Dermis blood vessel endothelial cell (primary cell): ENCODE data around the gene DISP1. TPM values are rescaled to one million over a fixed set of nuclear protein-coding genes. Genes with fewer than 3 reads are reported as not detected.

Source experiments
- DNase-seq: peaks from one replicate; pipeline ENCODE4 v3.0.0; 2010
- total RNA-seq: library from RNA; depleted of rRNA; stranded (reverse); fragments of >200 nt; gene quantifications from 2 replicates; pipeline ENCODE4 v1.2.3, GENCODE V29; 2014

DISP1 gene
- 1.0 and 1.7 TPM in 2 replicates for total RNA-seq

GRCh38 chr1:222814536-222815439 lies at the start of gene DISP1:
TSS of gene DISP1 (plus strand) at chr1:222815039. CDS start at chr1:222942824, 127,785 bp downstream.
- peak; percentile 77 for DNase-seq

DNA sequence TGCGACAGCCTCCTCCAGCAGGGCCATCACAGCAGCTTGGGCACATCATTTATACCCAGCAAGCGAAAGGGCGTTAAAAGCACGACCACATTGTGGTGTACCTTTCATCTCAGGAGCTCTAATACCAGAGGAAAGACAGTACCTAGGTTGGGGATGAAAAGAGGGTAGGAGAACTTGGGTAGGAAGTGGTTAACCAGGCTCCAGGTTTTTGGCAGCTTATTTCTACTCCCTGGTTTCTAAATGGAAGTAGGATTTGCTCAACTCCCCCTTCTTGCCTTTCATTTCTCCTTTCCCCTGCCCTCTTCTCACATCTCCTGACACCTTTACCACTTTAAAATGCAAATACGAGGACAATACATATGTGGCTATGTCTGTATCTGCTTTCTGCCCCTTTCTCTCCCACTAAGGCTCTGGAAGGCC lies 47.7 kb upstream of the DISP1 start:
- no peak for DNase-seq

GRCh38 chr1:222768592-222768991 lies 46.2 kb upstream of the DISP1 start:
- no peak for DNase-seq

DNA sequence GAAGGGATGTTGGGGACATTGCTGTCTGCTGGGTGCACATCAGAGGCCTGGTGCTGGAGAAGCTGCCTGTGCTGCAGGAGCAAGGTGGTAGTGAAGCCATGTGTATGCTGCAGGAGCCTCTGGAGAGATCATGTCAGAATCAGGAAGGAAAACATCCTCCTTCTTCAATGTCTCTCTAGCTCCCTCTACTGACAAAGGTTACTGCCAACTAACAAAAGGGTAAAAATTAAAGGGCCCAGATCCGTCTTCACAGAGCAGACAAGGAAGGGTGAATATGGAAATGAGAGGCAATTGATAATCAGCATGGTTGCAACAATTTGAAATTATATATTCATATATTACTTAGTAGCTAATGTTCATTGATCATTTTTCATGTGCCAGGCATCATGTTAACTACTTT lies 45.7 kb upstream of the DISP1 start:
- peak; percentile 7 for DNase-seq

- peak; percentile 27 for DNase-seq
Observed at GRCh38 chr1:222769971-222770620, 44.7 kb upstream of the DISP1 start.

- no peak for DNase-seq
Observed at GRCh38 chr1:222772996-222773379, 41.9 kb upstream of the DISP1 start.

DNA sequence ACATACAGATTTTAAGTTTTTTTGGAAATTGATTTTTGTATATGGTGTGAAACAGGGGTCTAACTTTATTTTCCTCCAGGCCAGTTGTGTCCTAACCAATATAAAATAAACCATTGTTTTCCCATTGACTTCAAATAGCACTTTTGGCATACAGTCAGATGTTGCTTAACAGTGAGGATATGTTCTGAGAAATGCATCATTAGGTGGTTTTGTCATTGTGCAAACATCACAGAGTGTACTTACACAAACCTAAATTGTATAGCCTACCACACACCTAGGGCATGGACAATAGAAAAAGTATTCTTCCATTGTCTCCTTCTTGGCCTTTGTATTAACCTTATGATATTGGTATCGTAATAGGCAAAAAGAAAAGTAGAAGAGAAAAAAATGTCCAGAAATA lies 37.4 kb upstream of the DISP1 start:
- DNase-seq, result no peak

- DNase-seq, result peak; percentile 71
Observed at GRCh38 chr1:222777977-222778376, 36.9 kb upstream of the DISP1 start.

- DNase-seq, result no peak
Observed at GRCh38 chr1:222781251-222781650, 33.6 kb upstream of the DISP1 start.

DNA sequence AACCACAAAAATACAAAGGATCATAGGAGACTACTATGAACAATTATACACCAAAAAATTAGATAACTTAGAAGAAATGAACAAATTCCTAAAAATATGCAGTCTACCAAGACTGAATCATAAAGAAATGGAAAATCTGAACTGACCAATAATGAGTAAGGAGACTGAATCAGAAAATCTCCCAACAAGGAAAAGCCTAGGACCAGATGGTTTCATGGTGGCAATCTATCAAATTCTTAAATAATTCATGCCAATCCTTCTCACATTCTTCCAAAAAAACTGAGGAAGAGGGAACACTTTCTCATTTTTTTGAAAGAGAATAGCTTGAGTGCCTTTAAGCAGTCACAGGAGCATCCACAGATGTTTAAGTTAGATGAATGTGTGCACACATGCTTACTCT lies 31.8 kb upstream of the DISP1 start:
- no peak for DNase-seq

DNA sequence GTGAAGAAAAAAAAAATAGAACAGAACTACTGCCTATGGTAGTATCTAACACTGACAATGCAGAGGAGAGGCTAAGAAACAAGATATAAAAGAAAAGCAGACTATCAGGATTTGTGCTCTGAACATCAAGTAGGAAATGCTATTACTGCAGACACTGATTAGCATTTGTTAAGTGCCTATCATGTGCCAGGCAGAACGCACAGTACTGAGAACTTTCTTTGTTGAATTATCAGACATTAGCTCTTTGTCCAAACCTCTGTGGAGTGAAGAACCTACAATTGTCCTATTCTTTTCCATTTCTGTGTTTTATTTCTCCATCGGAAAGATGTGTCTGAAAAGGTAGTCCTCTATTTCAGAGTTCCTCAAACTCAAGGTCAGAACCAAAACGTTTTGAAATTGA lies 30.5 kb upstream of the DISP1 start:
- DNase-seq, result no peak

GRCh38 chr1:222784916-222785315 lies 29.9 kb upstream of the DISP1 start:
- DNase-seq, result peak; percentile 15

DNA sequence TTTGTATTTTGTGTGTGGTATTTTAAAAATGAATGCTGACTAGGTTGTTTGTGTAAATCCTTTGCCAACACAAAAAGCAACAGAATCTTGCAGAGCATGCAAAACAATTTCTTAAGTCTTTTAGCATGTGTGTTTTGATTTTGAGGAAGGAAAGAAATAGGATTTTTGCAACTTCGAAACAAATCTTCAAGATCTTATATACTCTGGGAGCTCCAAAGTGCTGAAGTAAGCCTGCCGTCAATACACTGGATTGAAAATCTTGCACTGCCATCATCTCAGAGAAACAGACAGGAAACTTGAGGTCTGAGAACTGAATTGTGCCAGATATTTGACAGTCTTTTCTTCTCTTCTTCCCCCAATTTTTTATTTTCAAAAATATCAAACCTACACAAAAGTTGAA lies 29.3 kb upstream of the DISP1 start:
- peak; percentile 19 for DNase-seq

DNA sequence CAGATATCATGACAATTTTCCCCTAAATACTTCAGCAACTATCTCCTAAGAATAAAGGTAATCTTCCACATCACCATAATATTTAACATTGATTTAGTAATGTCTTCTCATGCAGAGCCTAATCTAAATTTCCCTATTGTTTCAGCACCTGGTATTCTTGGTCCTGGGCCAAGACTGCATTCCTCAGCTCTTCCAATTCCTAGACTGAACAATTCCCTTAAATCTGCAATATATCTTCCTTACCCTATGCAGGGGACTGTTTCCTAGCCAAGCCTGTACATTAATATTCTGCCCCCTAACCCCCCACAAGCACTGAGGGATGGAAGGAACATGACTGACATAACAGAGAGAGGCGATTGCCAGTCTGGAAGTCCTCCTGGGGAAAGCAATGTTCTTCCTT lies 28.7 kb upstream of the DISP1 start:
- peak; percentile 84 for DNase-seq

DNA sequence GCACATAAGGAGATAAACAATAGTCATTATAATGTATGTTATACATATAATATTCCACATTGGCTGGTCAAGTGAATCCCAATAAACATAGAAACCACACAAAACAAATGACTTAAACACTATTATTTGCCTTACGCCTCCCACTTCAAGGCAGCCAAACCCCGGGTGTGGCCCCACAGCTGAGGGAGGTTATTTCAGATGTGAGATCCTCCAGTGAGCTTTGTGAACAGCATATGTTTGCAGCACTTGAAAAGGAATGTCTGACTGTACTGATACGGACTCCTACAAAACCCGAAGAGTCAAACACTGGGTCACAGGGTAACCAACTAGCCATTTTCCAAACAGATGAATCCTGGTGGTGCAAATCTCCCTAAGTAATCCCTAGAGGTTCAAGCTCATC lies 27.1 kb upstream of the DISP1 start:
- DNase-seq, result no peak

GRCh38 chr1:222788402-222789156 lies 26.3 kb upstream of the DISP1 start:
- no peak for DNase-seq

DNA sequence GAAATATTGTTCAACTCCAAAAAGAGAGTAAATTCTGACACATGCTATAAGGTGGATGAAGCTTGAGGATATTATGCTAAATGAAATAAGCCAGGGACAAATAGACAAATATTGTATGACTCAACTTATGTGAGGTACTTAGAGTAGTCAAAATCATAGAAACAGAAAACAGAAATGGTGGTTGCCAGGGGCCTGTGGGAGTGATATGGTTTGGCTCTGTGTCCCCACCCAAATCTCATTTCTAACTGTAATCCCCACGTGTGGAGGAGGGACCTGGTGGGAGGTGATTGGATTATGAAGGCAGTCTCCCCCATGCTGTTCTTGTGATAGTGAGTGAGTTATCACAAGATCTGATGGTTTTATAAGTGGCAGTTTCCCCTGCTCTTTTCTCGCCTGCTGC lies 24.7 kb upstream of the DISP1 start:
- DNase-seq, result no peak

GRCh38 chr1:222790520-222790919 lies 24.3 kb upstream of the DISP1 start:
- no peak for DNase-seq

DNA sequence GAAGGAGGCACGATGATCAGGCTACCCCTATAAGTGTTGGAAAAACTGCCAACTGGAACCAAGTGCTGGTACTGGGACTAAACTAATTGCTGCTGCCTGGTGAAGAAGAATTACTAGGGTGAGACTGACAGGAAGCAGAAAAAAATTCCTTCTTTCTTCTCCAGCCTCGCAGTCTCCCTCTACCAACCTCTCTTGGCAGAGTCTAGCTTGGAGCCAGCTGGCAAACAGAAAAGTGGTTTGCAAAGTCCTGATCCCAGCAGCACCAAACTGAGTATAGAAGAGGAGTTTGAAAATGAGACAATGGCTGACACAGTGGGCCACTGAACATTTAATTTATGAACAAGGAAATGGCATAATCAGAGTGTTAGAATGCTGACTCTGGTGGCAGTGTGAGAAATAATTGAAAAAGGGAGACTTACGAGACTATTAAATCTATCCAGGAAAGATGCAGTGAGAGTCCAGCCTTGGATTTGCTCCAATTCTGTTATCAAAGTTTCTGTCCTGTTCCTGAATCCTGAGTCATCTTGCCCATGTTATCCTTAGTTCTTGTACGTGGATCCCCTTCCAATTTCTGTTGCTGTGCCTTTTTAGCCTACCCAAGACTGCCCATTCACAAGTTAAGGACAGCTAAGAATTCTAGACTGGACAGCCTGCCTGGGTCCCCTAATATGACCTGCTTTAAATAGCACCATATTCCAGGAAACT lies 23.7 kb upstream of the DISP1 start:
- peak; percentile 54 for DNase-seq

GRCh38 chr1:222792744-222793143 lies 22.1 kb upstream of the DISP1 start:
- DNase-seq, result peak; percentile 64

- DNase-seq, result no peak
Observed at GRCh38 chr1:222794656-222795474, 20.0 kb upstream of the DISP1 start.

GRCh38 chr1:222798116-222798515 lies 16.7 kb upstream of the DISP1 start:
- peak; percentile 61 for DNase-seq
